ENCODE measurements around the gene GPA33.

The GPA33 gene

DNA sequence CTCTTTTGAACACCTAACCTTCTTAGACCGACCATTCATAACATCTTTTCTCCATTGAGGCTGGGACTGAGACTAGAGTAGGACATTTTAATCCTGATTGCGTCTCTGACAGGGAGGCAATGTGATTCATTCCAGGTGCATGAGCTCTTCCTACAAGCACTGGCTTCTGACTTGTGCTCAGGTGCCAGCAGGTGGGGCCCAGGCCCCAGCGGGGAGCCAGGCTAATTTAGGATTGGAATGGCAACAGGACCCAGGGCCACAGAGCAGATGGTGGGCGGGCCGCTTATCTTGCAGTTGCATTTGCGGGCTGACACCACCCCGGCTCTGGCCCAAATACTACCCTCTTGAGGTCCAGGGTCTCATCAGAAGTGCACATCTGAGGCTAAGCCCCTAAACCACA lies 4.1 kb downstream of the GPA33 start:
- no peak for DNase-seq (ENCODE audit: low read depth)

DNA sequence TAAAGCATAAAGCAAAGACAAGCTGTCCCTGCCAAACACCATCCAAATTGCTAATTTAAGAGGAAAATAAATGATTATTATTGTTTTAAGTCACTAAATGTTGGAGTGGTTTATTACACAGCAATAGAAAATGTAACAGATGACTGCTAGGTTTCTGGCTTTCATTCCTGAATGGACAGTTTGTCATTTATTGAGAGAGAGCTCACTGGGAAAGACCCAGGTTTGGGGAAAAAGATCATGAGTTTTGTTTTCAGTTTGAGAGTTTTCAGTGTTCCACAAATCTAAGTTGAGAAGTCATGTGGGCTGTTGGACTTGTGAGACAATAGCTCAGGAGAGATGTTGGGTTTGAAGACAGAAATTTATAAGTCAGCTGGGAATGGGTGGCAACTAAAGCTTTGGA lies 5.4 kb downstream of the GPA33 start:
- no peak for DNase-seq (ENCODE audit: low read depth)

DNA sequence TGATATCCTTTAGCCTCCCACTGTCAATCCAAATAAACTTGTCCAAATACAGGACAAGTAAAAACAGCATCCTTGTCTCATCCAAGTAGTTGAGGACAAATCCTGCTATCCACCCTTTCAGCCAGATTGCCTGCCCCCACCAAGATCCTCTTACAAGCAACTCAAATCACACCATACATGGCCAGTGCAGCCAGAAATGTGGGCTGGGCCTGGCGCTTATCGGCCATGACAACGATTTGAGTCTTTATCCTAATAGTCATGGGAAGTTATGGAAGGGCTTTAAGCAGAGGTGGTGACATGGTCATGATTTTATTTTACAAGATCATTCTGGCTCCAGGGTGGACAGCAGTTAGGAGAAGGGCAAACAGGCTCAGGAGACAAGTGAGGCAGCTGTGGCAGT lies 6.3 kb downstream of the GPA33 start:
- DNase-seq (ENCODE audit: low read depth): no peak

DNA sequence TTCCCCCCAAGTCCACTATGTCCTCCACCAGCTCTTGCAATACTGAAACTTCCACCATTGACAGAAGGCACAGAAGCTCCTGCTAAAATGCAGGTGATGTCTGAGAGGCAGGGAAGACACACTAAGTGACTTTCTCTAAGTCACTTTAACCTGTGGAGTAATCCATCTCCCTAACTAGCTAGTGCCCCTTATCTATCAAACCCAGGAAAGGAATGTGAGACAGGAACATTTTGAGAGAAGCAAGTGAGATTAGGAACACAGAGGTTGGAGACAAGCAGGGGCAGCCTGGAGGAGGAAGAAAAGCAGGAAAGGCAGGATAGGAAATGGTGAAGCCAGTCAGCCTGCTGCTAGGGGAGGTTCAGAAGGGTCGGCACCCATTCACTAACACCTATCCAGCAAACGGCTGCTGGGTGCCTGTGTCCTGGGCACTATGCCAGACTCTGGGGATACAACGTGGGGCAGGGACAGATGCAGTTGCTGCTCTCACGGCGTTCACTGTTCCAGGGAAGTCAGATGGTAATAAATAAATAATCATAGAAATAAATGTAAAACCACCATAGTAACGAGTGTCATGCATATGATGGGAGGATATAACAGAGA lies 7.0 kb downstream of the GPA33 start:
- DNase-seq (ENCODE audit: low read depth): no peak

DNA sequence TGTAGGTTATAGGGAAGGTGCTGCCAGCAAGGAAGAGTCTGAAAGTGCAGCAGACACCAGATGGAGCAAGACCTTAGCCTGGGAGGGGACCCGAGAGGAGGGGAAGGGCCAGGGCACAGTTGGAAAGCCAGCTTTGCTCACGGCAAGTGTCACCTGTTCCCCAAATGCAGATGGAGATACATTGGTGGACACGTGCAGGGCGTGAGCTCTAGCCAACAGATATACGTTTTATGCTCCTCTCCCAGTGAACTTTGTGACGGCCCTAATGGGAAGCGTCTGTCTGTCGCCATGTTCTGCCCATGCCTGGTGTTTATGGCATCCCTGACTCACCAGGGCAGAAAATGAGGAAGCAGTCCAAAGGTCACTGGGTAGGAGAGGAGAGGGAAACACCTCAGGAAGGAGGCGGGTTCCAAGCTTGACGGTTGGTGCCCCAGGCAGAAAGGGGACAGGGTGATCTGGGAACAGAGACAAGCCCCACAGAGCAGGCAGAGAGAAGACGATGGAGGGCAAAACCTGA lies 7.6 kb downstream of the GPA33 start:
- no peak for DNase-seq (ENCODE audit: low read depth)

DNA sequence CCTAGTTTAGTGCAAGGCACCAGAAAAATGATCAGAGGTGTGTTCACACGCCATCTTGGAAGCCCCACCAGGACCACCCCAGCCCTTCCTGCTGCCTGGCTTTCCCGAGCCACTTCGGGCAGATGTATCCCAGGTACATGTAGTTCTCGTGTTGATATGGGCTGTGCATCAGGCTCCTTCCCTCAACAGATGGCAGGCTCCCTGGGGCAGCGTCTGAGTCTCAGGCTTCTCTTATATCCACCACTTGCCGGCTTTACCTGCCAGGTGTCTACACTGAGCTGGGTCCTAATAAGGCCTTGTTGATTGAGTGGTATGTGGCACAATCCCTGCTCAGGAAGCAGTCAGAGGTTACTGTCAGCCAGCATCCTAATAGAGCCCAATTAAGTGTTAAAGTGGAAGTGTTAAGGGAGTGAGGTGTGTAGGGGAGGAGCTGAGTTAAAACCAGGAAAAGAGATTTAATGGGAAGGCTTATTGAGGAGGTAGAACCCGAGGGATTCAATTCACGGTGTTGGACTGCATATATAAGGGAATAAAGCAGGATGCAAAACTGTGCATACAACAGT lies 8.5 kb downstream of the GPA33 start:
- DNase-seq (ENCODE audit: low read depth): no peak

DNA sequence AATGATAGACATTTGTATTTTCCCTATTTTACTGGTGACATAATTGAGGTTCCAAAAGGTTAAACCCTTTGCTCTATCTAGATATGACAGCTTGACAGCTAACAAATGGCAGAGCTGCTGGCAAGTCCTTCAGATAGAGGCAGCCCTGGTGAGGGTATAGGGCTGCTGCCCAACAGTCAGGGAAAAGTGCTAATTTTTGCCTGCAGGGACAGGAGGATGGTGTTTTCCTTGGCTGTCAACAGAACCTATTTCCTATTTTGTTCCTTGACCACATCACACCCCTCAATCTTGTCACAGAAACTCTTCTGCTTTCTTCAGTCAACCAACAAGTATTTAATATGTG lies 12.3 kb downstream of the GPA33 start:
- DNase-seq (ENCODE audit: low read depth): no peak

DNA sequence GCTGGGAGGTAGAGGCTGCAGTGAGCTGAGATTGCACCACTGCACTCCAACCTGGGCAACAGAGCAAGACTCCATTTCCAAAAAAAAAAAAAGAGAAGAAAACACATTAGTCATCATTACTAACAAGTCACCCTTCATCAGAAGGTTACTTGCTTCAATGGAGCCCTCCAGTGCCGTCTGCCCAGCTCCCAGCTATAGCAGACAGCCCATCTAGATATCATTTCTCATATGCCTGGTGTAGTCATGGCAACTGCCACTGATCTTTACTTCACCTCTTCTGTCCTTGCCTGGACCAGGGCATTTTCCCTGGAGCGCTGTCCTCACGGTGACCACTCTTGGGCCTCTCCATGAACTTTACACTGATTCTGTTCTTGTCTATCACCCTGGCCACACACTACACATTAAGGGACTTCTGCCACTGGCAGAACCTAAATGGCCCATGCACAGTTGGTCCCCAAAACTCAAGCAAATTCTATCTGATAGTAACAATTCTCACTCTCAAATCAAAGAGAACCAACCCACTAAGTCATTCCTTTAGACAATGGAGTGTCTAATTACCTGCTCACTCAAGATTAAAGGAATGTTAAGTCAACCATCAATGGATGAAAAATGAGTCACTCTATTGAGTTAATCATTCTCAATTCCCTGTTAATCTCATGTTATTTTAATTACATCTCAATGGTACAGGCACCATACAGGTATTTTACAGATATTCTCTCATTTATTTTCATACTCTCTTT lies 12.9 kb downstream of the GPA33 start:
- no peak for DNase-seq (ENCODE audit: low read depth)

DNA sequence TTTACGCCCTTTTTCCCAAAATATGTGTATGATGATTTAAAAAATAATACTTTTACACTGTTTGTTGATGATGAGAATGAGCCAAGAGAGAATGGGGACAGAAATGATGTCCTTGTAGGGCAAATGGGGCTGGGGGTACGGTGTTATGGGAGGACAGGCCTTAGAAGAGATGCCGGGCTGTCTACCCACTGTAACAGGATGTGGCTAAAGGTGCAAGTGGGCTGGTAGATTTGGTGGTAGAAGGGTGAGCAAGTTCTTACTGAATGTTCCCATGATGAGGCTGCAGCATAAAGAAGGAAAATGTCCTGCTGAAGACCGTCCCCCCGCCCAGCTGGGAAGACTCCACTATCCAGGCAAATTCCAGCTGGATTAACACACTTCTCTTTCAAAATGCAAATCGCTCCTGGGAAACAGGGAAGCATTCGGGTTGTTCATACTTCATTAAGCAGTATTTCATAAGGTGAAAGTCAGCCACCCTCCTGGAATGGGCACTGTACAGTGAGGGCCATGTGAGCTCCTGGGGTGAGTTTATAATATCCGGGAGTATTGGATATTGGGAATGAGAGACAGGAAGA lies 14.0 kb downstream of the GPA33 start:
- no peak for DNase-seq (ENCODE audit: low read depth)

DNA sequence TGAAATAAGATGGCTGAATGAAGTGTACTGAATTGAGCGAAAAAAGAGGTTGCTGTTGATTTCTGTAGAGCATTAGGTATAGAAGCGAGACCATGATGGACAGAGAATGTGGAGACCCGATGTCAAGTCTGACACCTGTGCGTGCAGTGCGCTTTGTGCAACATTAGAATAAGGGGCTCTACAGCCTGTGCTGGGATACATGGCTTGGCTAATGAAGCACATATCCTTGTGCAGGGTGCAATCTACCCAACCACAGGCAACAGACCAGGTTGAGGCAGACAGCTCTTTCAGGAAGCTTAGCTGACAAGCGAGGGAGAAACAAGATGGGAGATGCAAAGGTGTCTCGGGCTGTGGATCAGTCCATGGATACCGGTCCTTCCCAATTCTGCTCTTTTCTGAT lies 18.9 kb downstream of the GPA33 start:
- DNase-seq (ENCODE audit: low read depth): no peak

DNA sequence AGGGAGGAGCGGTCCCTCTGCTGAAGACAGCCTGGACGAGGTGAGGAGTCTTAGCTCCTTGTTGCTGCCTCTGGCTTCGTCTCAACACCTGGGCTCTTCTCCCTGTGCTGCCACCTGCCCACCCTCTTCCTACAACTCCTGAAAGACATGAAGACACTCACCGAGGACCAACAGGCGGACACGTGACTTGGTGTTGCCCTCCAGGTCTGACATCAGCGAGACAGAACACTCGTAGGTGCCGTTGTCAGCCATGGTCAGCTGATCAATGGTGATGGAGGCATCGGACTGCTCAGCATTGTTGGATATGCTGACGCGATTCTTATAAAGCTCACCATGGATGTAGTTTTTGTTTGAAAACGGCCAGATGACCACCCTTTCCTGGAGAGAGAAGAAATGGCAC lies 21.4 kb downstream of the GPA33 start:
- DNase-seq (ENCODE audit: low read depth): no peak

DNA sequence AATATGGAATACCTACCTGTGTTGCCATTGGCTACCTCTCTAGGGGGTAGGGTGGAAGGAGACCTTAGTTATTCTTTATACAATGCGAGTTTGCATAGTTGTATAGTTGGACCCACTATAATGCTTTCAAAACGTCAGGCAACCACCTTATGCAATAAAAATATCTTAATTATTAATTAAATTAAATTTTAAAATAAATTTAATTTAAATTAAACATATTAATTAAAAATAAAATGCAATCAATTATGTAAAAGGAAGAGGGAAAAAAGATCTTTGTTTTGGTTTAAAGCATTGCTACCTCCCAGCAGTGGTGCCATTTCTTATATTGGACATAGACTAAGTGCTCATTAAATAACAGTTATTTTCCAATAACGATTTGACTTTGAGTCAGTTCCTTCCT lies 22.3 kb downstream of the GPA33 start:
- DNase-seq (ENCODE audit: low read depth): no peak

DNA sequence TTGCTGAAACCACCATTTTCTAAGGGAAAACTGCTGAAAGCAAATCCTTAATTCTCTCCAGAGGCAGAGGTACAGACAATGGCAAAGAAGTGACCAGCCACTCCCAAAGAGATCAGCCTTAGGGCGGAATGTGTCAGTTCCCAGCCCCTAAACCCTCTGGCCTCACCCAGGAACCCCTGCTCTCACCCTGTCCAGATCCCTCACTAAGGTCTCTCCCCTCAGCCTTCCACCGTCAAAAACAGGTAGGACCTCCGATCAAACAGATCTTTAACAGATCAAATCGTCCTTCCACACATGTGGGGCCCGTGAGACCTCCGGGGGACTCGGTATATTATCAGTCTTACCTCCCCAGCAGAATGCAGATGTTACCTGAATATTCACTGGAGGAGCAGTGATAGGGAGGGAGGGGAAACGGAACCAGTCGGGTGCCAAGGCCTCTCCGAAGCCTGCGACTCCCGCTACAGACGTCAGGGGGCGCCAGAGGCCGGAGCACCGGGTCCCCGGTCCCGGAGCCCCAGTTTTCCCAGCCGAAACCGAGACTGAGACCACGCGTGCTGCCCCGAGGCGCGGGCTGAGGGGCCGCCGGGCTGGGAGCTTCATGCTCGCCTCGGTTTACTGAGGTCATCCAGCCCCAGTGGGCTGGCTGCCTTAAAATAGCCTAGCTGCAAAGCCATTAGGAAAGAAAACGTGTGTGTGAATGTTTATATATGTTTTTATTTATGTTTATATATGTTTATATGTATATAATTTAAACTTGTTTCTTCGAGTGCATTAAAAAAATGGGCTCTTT lies 23.6 kb downstream of the GPA33 start:
- no peak for DNase-seq (ENCODE audit: low read depth)

DNA sequence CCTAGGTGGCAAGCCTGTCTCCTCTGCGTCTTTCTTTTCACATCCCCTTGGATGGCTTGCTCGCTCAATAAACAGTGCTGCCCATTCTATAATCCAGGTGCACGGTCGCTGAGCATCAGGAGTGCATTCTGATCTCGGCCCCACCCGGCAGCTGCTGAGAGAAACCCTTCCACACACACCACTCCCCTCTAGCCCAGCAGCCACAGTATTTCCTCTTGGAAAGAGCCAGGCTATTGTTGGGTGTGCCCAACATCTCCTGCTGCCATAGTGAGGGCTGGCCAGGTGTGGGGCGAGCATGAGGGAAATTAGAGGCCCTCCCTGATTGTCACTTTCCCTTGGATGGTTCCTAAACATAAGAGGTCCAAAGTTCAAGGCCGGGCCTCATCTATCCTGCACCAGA lies 24.7 kb downstream of the GPA33 start:
- DNase-seq (ENCODE audit: low read depth): no peak

DNA sequence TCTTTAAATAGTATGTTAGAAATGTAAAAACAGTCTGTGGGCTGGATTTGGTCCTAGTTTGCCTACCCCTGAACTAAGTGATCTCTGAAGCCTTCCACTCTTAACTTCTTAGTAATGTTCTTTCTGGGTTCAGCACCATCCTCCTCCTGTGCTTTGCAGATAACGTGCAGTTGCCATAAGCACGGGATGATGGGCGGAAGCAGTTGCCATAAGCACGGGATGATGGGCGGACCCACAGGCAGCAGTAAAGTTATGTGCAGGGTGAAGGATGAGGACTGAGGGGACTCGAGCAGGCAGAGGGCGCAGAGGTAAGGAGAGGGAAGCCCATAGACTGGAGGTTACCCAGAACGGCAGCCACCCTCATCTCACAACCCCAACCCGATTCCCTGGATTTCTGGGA lies 25.6 kb downstream of the GPA33 start:
- no peak for DNase-seq (ENCODE audit: low read depth)

DNA sequence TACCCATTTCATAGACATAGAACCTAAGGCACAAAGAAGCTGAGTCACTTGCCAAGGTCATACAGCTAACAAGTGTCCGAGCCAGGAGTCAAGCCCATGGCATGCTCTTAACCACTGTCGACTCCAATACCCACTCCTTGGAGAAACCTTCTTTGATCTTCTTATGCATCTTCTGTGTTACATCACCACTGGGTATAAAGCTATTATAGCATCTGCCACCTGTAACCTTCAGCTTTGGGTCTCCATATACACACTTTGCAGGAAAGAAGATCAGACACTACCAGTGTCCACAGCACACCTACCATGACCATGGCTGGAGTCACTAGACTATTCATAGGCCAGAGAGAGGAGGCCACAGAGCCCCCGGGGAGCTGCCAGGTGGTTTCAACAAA lies 29.1 kb downstream of the GPA33 start:
- DNase-seq (ENCODE audit: low read depth): no peak

DNA sequence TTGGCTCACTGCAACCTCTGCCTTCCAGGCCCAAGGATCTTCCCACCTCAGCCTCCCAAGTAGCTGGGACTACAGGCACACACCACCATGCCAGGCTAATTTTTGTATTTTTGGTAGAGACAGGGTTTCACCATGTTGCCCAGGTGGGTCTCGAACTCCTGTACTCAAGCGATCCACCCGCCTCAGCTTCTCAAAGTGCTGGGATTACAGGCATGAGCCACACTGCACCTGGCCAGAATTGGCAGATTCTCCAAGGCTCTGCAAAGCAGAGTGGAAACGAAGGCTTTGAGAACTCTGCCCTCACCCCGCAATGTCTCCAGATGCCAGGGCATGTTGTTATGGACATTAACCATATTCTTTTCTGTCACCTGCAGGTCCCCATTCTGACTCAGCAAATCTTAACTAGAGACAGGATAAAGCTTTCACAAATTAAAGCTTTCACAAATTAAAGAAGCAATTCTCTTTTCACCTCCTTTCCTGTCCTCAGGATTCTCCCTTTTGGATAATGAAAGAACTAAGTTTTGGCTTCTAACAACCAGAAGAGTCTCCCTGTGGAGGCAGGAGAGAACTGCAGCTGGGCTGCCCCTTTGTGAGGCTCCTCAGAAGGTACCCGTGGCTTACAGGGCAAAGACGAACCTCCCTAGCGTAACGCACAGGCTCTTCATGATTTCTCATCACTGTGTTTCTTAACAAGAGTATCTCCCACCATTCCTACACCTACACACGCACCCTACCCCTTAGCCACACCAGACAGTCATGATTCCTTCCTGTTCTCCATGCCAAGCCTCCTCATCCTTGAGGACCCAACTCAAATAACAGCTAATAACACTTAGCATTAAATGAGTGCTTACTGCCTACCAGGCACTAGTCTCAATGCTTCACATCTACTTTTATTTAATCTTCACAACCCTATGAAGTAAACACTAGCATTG lies 29.8 kb downstream of the GPA33 start:
- DNase-seq (ENCODE audit: low read depth): no peak

DNA sequence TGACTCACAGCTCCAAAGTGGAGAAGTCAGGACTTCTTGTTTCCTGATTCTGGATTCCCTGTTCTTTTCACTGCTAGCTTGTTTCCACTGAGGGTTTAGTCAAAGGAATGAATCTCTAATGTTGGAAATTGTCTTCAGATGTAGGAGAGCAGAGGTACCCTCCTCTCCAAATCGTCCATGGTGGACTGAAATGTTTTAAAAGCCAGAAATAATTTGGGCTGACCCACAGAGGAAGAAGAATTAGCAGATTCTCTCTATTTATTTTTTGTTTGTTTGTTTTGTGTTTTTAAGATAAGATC lies 30.4 kb downstream of the GPA33 start:
- DNase-seq (ENCODE audit: low read depth): no peak

DNA sequence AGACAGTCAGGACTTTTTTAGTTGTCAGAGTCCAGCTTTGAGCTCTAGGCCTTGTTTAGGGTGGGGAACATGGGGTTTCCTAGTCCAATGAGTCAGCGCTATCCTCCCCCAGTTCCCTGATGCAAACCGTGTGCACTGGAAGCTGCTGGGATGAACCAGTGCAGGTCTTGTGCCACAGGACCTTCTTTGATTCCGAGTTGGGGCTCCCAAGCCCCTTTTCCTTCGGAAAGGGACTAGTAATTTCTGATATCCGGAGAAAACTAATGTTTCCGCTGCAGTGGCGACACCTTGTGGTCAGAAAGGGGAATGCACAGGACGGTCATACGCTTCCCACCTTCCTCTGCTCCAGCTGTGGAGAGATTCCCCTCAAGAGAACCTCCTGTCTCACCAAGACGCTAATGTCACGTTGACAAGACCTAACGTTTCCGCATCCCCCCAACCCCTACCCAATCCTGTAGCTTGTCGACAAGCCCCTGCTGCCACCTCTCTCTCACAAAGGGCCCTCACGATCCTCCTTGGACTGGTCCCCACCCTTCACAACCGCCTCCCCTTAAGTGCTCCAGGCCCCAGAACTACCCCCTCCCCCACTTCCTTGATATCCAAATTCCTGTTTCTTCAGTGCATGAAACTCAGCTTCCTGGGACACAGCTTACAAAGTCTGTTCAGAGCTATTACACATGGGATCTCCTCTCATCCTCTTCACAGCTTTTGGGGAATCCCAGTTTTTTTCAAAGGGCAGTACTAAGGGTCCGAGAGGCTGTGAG lies 30.9 kb downstream of the GPA33 start:
- no peak for DNase-seq (ENCODE audit: low read depth)

DNA sequence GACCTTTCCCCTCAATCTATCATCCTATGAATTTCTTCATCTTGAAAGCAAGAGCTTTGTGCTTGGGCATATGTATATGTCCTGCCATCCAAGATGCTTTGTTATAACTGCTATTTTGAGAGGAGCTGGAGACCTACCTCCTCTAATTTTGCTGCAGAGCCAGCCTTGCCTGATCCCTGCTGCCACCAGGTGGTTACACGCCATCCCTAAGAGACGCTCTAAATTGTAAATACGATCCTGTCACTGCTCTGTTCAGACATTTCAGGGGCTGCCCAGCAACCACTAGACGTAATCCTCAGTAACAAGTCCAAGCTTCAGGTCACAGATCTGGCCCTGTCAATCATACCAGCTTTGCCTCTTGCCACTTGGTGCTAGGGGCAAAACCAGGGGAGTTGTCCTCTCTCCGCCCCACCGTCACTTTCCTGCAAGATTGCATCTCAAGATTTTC lies 32.9 kb downstream of the GPA33 start:
- DNase-seq (ENCODE audit: low read depth): no peak

Data from non-pigmented ciliary epithelial cell (primary cell).